Stimulated activated CD8-positive, alpha-beta memory T cell treated with anti-CD3 and anti-CD28 coated beads, Interleukin-12 subunit alpha, Interleukin-12 subunit beta, amount 100 ng/mL, for 4 hours (primary cell): ENCODE data around the gene TYW1B.
"Not testable (repeated sequence)": the region's sequence is repeated elsewhere in the genome, so short reads cannot be mapped to it uniquely, and the experiment has no call there.

Experiments
- DNase-seq: peaks from one replicate; pipeline ENCODE4 v3.0.0-alpha.2; 2020; ENCODE audit warnings: low read depth

Gene TYW1B

GRCh38 chr7:72816370-72817157 is 11.4 kb downstream of the TYW1B start:
- not testable (repeated sequence) for DNase-seq

GRCh38 chr7:72810437-72810836 is 17.6 kb downstream of the TYW1B start:
- not testable (repeated sequence) for DNase-seq

GRCh38 chr7:72808511-72808910 is 19.5 kb downstream of the TYW1B start:
- not testable (repeated sequence) for DNase-seq

GRCh38 chr7:72806851-72807250 is 21.1 kb downstream of the TYW1B start:
- not testable (repeated sequence) for DNase-seq

GRCh38 chr7:72805526-72806494 is 22.2 kb downstream of the TYW1B start:
- no peak for DNase-seq

- not testable (repeated sequence) for DNase-seq
Observed at GRCh38 chr7:72803778-72804177, 24.2 kb downstream of the TYW1B start.

- not testable (repeated sequence) for DNase-seq
Observed at GRCh38 chr7:72801564-72801963, 26.4 kb downstream of the TYW1B start.

- not testable (repeated sequence) for DNase-seq
Observed at GRCh38 chr7:72795401-72795800, 32.6 kb downstream of the TYW1B start.

- no peak for DNase-seq
Observed at GRCh38 chr7:72793791-72794190, 34.2 kb downstream of the TYW1B start.

GRCh38 chr7:72790698-72791060 is 37.3 kb downstream of the TYW1B start:
- DNase-seq: not testable (repeated sequence)

GRCh38 chr7:72790048-72790697 is 37.8 kb downstream of the TYW1B start:
- not testable (repeated sequence) for DNase-seq

GRCh38 chr7:72785166-72785955 is 42.6 kb downstream of the TYW1B start:
- DNase-seq: no peak

GRCh38 chr7:72783601-72784370 is 44.2 kb downstream of the TYW1B start:
- DNase-seq: not testable (repeated sequence)

- DNase-seq: no peak
Observed at GRCh38 chr7:72781631-72782030, 46.4 kb downstream of the TYW1B start.

GRCh38 chr7:72781161-72781560 is 46.8 kb downstream of the TYW1B start:
- no peak for DNase-seq

GRCh38 chr7:72780289-72780894 is 47.6 kb downstream of the TYW1B start:
- not testable (repeated sequence) for DNase-seq

GRCh38 chr7:72777167-72777566 is 50.8 kb downstream of the TYW1B start:
- DNase-seq: not testable (repeated sequence)

- not testable (repeated sequence) for DNase-seq
Observed at GRCh38 chr7:72772627-72773026, 55.4 kb downstream of the TYW1B start.

- not testable (repeated sequence) for DNase-seq
Observed at GRCh38 chr7:72766994-72767393, 61.0 kb downstream of the TYW1B start.

- no peak for DNase-seq
Observed at GRCh38 chr7:72760602-72761001, 67.4 kb downstream of the TYW1B start.
